GM18861 (cell line): ENCODE measurements around the gene GALNT7.

Experiments
- ATAC-seq: cut with Tn5 transposase; IDR thresholded peaks from one replicate; pipeline ENCODE4 v1.9.1; 2021; ENCODE audit not compliant: unreplicated experiment

Gene GALNT7

DNA sequence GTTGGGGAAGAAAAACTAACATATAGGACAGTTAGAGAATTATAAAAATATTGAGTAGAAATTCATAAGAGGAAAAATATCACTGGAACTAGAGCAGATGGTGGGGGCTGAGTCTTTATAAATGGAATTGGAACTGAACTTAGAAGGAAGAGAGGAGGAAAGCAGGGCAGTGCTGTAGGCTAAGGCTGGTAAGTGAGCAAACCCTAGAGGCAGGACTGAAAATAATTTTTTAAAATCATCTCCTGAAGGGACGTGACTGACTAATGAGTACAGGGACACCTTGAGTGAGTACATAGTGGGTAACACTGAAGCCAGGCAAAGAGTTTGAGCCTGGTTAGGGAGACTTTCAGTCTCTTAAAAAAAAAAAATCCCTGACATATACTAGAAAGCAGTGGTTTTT is 63.3 kb downstream of the GALNT7 start:
- ATAC-seq: peak; percentile 89

DNA sequence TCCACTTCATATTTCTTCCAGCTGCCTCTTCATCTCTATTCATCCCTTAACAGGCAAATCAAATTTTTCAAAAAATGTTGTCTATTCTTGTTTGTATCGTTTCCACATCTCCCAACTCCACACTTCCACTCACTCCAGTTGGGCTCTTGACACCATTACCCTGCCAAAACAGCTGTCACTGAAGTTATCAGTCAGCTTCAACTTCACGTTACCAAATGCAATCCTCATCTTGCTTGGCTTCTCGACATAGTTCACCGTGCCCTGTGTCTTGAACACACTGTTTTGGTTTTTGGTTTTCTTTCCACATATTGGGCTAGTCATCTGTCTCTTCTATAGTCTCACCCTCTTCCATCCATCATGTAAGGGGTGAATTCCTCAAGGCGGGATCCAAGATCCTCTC is 65.2 kb downstream of the GALNT7 start:
- no peak for ATAC-seq

DNA sequence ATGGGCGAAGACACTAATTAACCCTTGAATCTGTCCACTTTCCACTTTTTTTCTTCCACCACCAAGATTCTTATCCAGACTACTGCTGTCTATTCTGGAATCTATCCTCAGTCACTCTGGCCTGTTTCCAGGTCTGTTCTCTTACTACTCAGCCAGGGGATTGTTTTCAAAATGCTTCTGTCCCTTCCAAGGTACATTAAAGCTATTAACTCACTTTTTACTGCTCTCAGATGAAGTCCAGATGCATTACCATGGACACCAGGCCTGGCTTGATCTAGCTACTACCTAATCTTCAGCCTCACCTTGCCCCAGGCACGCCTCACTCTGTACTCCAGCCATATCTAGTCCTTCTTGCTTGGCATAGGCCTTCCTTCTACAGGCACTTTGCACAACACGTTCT is 66.4 kb downstream of the GALNT7 start:
- no peak for ATAC-seq

DNA sequence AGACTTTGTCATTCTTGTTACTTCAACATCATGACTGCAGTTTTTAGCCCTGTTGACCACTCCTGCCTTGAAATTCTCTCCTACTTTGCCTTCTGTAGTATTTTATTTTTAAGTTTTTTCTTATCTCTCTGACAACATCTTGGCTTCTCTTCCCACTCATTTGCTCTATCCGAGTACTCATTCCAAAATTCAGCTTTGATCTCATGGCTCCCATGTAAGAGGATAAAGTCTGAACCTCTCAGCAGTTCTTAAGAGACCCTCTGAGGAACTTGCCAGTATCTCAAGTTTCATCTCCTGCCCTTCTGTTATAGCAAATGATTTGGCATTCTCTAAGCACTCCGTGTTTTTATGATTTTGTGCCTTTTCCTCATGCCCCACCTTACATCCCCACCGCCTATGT is 67.7 kb downstream of the GALNT7 start:
- no peak for ATAC-seq

DNA sequence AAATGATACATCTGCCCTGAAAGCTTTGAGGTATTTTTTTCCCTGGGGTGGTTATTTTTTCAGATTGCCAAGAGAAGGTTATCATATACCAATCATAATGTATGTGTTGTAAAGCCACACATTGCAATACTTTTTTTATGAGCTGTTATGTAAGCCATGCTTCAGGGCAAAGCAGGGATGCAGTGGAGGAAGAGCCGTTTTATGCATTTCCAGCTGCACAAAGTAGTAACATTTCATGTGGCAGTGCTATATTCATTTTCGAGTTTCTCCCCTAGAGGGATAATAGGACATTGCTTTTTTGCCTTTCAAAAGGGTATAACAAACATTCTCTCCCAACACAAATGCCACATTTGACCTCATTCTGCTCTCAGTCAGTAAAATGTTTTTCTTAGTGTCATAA is 68.5 kb downstream of the GALNT7 start:
- ATAC-seq: no peak

DNA sequence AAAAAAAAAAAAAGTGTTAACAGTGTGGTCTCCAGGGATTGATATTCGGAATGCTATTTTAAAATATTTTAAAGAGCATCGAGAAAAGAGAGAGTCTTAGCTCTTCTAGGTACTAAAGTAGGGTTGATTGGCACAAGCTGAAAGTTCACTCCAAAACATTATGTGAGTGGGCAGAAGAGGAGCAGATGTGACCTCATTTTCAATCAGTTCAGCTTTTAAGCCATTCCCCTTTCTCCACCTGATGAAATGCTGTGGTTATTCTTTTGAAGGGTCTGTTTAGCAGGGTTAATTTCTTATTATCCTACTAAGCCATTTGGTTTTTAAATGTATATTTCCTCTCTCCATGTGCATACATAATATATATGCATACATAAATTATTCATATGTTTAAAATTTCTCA is 69.2 kb downstream of the GALNT7 start:
- ATAC-seq: no peak

DNA sequence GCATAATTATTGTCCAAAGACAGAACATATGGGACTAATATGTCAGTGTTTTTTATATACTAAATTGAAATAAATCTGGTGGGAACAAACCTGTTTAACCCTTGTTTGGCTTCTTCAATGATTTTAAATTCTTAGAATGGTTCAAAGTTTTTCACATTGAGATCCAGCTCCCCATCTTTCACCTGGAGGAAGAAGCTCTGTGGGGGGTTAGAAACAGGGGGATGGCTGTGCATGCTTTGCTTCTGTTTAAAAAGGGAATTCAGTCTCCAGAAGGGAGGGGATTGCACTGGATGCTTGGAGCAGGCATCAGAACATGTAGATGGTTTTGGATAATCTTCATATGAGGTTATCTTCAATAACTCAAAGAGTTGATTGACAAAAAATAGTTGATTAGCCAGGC is 72.1 kb downstream of the GALNT7 start:
- ATAC-seq: no peak

DNA sequence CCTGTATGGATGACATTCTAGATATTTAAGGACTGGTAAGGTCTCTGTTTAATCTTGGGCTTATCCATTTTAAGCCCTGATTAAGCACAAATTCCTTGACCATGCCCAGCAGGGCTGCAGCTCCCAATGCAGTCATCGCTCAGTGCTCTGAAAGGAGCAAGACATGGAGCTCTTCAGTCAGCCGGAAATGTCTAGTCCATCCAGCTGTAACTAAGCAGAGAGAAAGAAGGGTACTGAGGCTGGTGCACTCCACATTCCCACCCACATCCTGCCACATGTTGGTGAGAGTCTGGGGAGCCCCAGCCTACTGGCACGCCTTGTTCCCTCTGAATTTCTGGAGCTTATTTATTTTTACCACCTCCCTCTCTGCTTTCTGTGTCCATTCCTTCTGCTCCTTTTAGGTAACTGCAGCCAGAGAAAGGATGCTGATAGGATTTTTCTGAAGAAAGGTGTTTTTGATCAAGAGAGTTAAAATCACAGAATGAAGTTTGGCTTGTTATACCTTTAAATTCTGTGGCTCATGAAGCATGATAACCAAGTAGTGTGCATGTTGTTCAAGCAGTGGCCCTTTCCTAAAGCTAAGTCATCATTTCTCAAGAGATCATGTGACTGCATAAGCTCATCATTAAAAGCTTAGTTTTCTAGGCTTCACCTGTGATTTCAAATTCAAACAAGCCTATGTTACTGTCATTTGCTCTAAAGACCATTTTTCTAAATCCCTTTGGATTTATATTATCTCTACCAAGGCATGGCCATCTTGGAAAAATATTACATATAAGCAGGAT is 74.0 kb downstream of the GALNT7 start:
- no peak for ATAC-seq

DNA sequence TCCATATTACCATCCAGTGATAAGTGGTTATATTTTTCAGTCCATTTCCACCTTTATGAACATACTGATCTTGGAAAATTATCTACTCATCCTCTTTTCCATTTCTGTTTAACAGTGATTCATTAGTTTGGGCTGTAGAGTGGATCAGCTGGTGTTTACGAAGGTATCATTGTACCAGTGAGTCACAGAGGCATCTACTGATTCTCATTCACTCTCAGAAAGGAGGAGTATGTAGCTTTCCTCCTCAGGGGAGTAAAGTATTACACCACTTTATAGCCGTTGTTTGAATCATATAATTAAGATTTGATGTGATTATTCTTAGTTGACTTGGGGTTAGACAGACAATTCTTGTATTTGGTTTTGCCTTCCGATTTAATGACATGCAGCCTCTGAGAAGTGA is 74.7 kb downstream of the GALNT7 start:
- ATAC-seq: no peak

DNA sequence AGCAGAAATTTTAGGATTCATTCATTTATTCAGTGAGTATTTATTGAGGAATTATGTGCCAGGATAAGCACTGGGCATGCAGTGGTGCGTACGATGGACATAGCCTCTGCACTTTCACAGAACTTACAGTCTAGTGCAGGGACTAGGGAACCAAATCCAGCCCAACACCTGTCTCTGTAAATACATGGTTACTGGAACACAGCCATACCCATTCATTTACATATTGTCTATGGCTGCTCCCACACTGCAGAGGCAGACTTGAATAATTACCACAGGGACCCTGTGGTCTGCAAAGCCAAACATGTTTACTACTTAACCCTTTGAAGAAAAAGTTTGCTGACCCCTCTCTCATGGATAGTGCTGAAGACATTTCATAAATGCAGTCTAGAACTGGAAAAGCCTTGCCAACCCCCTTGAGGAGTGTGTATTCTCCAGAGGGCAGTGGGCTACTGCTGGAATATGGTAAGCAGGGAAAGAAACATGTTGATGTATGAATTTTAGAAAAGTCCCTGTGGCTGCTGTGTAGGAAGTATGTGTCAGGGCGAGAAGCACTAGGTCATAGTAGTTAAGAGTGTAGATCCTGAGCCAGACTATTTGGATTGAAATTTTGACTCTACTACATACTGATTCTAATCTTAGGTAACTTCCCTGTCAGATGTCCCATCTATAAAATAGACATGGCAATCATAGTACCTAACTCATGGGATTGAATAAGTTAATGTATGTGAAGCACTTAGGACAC is 75.5 kb downstream of the GALNT7 start:
- ATAC-seq: peak; percentile 58

DNA sequence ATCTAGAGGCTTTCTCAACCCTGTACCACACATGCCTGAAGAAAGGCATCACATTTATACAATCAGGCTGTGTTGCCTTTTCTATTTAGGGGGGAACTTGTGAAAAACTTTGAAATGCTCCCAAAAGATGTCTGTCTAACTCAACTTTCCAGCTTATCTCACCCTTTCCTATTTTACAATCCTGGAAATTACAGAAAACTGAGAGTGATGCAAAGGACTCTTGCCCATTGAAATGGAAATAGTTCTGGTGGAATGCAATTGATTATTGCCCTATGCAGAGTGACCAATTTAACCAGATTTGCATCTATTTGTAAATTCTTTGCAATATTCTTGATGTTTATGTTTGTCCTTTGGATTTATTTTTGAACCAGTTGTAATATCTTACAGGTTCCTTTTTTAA is 77.3 kb downstream of the GALNT7 start:
- ATAC-seq: no peak

DNA sequence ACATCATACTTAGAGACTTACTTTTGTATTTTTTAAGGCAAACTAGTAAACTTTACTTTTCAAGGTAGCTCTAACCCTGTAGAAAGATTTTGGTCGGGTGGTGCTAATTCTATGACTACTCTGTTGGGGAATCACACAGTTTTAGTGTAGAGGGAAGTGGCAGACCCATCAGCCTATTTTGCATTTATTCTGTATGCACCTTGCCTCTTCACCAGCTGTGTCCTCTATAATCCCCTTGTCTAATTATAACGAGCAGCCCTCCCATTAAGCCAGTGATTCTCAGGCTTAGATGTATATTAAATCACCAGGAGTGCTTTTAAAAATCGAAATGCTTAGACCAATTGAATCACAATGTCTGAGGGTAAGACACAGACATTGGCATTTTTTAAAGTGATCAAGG is 78.1 kb downstream of the GALNT7 start:
- ATAC-seq: peak; percentile 50

DNA sequence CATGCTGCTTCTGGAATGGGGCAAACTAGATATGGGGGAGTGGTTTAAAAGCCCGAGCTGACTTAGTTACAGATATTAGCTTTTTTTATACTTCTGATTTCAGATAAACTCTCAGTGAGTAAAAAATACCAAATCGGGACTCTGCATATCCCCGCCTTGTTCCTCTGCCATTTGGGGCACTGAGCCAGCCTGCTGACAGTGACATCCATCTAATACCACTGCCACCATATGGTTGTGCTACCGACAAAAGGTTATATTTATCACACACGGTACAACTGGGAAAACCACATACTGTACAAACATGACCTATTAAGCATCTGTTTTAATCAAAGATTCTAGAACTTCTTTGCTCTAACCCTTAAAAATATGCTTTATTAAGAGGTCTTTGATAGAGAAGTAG is 78.7 kb downstream of the GALNT7 start:
- no peak for ATAC-seq

DNA sequence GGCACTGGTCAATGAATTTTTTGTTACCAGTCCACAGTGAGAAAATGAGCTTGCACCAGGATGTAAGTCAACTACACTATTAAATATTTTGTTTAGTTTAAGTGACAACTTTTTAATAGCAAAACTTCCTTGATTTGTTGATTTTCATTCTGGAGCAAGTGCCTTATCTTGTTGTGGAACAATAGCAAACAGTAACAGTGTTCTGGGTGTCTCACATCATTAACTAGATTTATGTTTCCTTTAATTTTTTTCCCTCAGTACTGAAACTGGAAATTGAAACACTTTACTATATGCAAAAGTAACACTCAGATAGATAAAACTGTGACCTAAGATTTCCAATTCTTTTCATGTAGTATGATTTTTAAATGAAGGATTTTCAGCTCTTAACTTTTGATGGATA is 80.1 kb downstream of the GALNT7 start:
- no peak for ATAC-seq

DNA sequence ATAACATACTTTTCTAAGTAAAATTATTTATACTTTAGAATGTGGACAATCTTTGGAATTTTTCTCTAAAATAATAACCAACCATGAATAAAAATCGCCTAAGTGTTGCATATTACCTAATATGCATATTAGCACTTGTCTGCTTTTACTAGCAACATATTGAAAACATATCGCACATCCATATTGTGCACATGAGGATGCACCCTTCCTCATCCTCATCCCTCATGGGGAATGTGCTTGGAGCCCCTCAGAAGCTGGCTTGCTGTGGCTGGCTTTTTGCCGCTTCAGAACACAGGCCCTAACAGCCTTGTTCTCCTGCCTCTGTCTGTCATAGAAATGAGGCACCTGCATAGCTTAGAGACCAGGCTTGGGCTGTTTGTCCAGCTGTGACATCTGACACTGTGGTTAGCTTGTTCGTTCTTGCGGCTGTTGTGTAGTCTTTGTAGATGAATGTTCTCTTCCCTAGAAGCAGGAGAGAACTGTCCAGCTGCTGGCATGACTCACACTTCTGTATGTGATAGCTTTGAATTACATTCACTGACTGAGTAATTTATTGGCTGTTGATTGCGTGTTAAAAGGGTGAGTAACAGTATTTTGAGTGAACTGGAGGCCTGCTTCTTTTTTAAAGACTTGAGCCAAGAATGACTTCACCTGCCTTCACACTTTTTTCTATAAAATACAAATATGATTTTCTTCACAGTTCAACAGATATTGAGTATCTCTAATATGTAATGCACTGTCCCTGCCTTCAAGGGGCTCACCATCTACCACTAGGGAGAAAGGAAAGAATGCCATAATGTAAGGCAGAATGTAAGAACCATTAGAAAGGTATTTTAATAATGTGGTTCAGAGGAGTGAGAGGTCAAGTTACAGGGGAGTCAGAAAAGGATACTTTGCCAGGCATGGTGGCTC is 83.7 kb downstream of the GALNT7 start:
- ATAC-seq: peak; percentile 93

DNA sequence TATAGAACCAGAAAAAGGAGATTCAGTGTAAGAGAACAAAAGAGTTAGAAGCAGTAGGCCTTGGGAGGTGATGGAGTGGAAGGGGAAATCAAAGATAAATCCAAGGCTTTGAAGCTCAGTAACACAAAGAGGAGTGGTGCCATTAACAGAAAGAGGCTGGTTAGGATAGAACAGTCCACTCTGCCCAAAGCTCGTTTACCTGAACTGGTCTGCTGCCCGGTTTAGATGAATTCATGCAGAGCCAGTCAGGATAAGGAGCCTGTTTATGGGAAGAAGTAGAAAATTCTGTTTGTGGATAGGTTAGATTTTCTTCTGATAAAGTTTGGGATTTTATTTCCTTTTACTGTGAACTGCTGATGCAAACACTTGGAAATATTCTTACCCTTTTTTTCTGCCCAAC is 85.0 kb downstream of the GALNT7 start:
- no peak for ATAC-seq

DNA sequence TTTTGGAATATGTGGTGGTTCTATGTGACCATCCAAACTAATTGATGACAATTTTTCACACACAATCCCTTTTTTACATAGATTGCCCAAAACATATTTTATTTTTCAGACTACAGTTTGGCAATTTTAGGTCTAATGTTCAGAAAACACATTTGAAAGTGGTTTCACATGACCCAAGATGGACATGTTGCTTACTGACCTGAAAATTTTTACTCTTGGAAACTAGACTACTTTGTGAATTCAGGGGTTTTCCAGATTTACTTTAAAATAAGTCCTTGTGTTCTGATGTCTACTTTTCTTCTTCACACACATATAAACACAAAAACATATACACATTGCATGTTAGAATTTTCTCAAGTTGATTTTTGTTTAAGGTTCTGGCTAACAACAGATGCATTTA is 86.0 kb downstream of the GALNT7 start:
- no peak for ATAC-seq

DNA sequence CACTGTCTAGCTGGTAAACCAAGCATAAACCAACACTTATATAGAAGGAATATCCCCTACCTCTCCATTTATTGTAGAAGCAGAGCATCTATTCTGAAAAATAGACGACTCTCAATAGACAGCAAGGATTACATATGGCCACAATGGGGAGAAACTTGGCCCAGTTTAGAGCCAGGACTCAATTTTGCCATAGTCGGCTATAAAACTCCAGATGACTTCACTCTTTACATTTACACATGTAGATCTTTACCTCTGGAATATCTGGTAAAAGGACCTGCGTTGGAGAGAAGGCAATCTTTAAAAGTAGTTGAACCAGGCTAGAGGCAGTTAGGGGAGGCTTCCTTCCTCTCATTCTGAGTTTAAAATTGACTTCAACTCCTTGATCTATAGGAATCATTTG is 88.2 kb downstream of the GALNT7 start:
- ATAC-seq: no peak

DNA sequence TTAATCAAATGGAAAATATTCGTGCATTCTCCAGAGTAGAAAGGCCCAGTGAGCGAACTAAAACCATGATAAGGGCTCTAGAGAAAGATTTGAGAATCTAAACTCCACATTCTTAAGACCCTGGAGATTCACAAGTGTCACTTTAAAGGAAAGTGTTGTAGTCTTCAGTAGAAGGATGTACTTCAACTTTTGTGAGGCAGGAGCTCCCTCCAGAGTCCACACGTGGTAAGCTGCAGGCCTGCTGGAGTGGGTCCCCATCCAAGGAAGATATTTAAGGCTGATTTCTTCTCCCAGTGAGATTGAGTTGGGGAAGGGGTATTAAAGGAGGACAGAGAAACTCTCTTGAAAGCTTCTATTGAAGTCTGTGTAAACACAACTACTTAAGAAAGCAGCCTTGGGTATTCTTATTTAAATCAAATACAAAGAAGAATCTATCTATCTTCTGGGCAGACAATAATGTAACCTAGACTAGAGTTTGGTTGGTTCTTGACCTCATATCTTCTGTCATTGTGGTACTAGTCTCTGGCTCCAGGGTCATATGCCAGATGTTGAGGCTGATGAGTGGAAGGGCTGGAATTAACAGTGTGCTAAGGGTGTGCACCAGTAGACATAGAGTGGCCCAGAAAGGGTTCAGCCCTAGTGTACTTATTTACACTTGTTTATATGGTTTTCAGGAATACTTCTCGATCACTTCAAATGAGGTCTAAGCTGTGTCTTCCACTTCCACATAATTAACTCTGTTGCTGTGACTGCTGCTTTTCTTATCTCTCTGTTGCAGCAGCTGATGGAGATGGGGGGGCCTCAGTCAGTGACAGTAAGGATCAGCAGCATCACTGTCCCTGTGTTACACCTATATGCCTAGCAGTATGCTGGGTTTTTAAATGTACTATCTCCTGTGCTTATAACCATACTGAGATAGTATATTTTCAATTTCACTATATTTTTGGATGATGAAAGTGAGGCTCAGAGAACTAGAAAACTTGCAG is 89.4 kb downstream of the GALNT7 start:
- ATAC-seq: peak; percentile 88

DNA sequence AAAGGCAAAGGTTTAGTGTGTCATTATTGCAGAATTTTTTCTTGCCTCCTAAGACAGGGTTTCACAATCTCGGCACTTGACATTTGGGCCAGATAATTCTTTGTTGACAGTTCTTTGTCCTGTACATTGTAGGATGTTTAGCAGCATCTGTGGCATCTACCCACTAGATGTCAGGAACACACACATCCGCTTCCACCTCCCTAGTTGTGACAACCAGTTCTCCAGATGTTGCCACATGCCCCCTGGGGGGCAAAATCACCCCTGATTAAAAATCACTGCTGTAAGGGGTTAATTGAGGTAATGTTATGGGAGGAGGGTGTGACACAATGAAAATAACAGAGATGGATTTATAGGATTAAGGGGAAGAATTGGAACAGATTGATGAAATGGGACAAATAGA is 90.3 kb downstream of the GALNT7 start:
- ATAC-seq: no peak
